ENCODE measurements around the gene NFATC2. TPM values are rescaled to one million over a fixed set of nuclear protein-coding genes. Genes with fewer than 3 reads are reported as not detected.

NFATC2 gene
- total RNA-seq, 4 donors from 2014 or later, result 4.1 to 51.5 (median 8.7) TPM

DNA sequence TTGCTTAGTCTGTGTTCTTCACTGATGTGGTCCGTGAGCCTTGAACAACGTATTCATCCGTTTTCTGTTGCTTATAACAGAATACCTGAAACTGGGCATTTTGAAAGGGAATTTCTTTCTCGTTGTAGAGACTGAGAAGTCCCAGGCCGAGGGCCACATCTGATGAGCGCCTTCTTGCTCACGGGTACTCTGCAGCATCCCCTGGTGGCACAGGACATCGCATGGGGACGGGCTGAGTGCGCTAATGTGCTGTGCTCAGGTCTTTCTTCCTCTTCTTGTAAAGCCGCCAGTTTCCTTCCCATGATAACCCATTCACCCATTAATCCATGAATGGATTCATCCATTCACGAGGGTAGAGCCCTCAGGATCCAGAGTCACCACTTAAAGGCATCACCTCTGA, 161.0 kb downstream of the NFATC2 start:
- ATAC-seq (ENCODE audit: low FRiP score) (no peak), DNase-seq (ENCODE audit: low spot score) (no peak)
- TF ChIP-seq, protein P1, sequence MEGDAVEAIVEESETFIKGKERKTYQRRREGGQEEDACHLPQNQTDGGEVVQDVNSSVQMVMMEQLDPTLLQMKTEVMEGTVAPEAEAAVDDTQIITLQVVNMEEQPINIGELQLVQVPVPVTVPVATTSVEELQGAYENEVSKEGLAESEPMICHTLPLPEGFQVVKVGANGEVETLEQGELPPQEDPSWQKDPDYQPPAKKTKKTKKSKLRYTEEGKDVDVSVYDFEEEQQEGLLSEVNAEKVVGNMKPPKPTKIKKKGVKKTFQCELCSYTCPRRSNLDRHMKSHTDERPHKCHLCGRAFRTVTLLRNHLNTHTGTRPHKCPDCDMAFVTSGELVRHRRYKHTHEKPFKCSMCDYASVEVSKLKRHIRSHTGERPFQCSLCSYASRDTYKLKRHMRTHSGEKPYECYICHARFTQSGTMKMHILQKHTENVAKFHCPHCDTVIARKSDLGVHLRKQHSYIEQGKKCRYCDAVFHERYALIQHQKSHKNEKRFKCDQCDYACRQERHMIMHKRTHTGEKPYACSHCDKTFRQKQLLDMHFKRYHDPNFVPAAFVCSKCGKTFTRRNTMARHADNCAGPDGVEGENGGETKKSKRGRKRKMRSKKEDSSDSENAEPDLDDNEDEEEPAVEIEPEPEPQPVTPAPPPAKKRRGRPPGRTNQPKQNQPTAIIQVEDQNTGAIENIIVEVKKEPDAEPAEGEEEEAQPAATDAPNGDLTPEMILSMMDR (IDR thresholded peaks at IDR 0.05), result no peak

DNA sequence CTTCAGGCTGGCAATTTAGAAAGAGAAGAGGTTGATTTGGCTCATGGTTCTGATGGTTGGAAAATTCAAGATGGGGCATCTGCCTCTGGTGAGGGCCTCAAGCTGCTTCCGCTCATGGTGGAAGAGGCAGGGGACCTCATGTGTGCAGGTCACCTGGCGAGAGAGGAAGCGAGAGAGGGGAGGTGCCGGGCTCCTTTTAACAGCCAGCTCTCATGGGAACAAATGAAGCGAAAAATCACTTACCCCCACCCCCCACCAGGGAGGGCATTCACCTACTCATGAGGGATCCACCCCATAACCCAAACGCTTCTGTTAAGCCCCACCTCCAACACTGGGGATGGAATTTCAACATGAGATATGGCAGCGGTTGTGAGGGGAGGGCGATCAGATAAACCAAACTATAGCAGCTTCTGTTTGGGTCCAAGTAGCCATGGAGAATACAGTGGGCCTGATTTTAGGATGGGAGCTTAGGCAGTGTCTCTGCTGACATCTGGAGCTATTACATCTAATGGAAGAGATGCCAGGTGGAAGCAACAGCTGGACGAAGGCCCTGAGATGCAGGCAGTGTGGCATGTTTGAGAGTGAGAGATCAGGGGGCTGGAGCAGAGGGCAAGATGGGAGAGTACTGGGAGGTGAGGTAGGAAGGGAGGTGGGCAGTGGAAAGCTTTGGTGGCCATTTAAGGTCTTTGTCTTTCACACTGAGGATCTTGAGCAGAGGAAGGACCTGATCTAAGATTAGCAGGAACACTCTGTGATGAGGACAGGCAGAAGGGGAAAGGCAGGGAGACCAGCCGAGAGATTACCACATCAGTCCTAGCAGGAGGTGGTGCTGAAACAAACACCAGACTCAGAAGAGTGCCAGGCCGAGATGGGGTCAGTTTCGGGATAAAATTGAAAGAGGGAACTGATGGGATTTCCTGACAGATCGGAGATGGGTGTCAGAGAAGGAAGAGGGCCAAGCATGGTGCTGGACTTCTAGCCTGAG, 161.8 kb downstream of the NFATC2 start:
- DNase-seq (ENCODE audit: low spot score) (no peak), ATAC-seq (ENCODE audit: low FRiP score) (no peak)
- TF ChIP-seq, protein P1 (IDR thresholded peaks at IDR 0.05), result no peak

DNA sequence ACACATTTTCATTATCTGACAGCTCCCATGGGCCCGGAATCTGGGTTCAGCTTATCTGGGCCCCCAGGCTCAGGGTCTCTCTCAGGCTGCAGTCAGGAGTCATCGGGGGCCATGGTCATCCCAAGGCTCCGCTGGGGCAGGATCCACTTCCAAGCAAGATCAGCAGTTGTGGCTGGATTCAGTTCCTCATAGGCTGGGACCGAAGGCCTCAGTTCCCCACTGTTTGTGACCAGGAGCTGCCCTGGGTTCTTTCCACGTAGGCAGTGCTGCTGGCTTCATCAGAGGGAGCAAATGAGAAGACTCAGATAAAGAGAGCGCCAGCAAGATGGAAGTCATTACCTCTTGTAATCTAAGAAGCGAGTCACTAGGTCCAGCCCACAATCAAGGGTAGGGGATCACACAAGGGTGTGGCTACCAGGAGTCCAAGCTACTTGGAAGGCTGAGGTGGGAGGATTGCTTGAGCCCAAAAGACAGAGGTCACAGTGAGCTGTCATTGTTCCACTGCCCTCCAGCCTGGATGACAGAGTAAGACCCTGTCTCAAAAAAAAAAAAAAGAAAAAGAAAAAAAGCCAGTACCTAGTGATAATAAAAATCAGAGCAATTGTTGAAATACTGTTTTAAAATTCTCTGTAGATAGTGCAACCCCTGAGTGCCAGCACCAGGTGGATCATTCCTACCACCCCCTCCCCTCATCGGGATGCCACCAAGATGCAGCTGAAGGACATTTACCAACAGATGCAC, 162.7 kb downstream of the NFATC2 start:
- TF ChIP-seq, protein P1 (IDR thresholded peaks at IDR 0.05), result no peak
- DNase-seq (ENCODE audit: low spot score), result no peak
- no peak for ATAC-seq (ENCODE audit: low FRiP score)

DNA sequence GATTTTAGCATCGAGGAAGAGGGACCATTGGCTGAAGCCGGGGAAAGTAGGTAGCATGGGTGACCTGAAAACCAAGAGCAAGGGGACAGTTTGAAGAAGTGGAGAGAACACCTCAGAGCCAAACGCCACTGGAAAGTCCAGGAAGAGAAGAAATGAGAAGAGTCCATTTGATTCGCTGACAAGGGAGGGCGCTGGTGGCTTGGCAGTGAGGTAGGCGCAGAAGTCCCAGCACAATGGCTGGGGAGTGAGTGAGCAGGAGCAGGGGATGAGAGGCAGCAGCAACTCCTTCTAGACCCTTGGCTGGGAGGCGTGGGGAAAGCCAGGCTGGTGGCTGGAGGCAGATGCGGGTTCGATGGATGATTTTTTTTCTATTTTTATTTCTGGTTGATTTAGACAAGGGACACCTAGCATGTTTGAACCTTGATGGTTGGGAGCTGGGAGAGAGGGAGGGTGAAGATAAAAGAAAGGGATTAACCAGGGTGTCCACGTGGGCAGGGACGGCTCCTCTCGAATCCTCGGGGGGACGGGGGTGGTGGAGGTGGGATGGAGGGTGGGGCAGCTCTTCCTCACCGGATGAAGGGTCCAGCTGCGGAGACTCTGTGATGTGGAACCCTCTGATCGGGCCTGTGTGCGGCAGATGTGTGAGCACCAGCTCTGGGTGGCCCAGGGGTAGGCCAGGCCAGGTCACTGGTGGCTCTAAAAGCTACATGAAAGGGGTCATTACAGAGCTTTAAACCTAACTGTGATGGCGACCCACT, 164.2 kb downstream of the NFATC2 start:
- no peak for ATAC-seq (ENCODE audit: low FRiP score)
- no peak for DNase-seq (ENCODE audit: low spot score)
- TF ChIP-seq, protein P1 (IDR thresholded peaks at IDR 0.05), result no peak

DNA sequence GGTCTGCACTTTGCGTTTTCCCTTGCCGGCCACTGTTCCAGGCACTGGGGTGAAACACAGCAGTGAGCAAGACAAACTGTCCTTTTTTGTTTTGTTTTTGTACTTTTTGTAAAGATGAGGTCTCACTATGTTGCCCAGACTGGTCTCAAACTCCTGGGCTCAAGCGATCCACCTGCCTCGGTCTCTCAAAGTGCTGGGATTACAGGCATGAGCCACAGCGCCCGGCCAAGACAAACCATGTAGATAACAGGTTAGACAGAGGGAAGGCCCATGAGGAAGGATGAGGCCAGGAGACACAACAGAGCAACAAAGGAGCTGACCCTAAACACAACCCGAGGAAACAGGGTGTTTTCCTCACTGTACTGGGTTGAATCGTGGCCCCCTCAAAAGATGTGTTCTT, 165.4 kb downstream of the NFATC2 start:
- TF ChIP-seq, protein P1 (IDR thresholded peaks at IDR 0.05), result no peak
- ATAC-seq (ENCODE audit: low FRiP score) (no peak), DNase-seq (ENCODE audit: low spot score) (no peak)

DNA sequence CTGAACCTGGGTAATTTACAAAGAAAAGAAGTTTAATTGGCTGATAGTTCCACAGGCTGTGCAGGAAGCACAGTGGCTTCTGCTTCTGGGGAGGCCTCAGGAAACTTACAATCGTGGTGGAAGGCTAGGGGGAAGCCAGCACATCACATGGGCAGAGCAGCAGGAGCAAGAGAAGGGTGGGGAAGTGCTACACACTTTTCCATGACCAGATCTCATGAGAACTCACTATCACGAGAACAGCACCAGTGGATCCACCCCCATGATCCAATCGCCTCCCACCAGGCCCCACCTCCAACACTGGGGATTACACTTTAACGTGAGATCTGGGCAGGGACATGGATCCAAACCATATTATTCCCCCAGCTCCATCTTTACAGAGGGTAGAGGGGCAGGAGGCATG, 166.4 kb downstream of the NFATC2 start:
- no peak for ATAC-seq (ENCODE audit: low FRiP score)
- no peak for DNase-seq (ENCODE audit: low spot score)
- TF ChIP-seq, protein P1 (IDR thresholded peaks at IDR 0.05), result no peak

All from omental fat pad (tissue), 4 donors.